Measurements from ENCODE around the gene GEMIN5.

GRCh38 chr5:154949781-154950180 is 11.8 kb upstream of the GEMIN5 start:
- TF ChIP-seq POLR2A (IDR thresholded peaks at IDR 0.05) = no peak
- TF ChIP-seq CTCF (IDR thresholded peaks at IDR 0.05) = no peak

Data from right lobe of liver (tissue), 4 donors.